Measurements from ENCODE around the gene PILRB. TPM values are rescaled to one million over a fixed set of nuclear protein-coding genes. Genes with fewer than 3 reads are reported as not detected.

Gene PILRB
- total RNA-seq, 2 donors from 2014 or later = 11.6 to 12.5 TPM

GRCh38 chr7:100397315-100398081, 39.6 kb downstream of the PILRB start:
- no peak for DNase-seq
- intact Hi-C loops (cut with DNase I) = no loop called here

GRCh38 chr7:100398239-100398638, 40.3 kb downstream of the PILRB start:
- intact Hi-C loops (cut with DNase I) = no loop called here
- DNase-seq (no peak), ATAC-seq (no peak)

More at GRCh38 chr7:100397315-100398081, 39.6 kb downstream of the PILRB start:
- peak in 1 of 2 donors; percentile 13 for ATAC-seq

GRCh38 chr7:100400041-100400440, 42.1 kb downstream of the PILRB start:
- ATAC-seq = no peak
- intact Hi-C loops (cut with DNase I) = loop anchor here in 1 of 2 donors (10.0 kb wide), 1 partner anchor 205 kb away; no protein-coding TSS in a partner anchor
- no peak for DNase-seq

- no peak for ATAC-seq
- intact Hi-C loops (cut with DNase I) = loop anchor here in 1 of 2 donors (10.0 kb wide), 1 partner anchor 206 kb away; no protein-coding TSS in a partner anchor
- DNase-seq = no peak
Observed at GRCh38 chr7:100400656-100401055, 42.7 kb downstream of the PILRB start.

DNA sequence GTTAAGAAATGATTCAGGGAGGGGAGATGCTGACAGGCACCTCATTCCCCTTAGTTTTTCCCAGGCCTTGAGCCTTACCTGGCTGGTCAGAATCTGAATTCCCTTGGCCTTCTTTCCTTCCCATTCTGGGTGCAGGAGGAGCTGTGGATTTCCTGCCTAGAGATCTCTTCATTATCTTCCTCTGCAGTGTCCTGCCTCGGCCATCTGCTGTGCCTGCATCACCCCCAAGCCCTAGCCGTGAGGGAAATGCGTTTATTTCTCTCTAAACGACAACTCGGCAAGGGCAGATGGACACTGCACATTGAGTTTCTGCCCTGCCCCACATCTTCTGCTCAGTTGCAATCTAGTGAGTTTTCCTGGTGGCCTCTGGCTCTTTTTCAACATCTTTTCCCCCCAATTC, 43.9 kb downstream of the PILRB start:
- no peak for DNase-seq
- intact Hi-C loops (cut with DNase I) = loop anchor here in 1 of 2 donors (10.0 kb wide), 1 partner anchor 207 kb away; no protein-coding TSS in a partner anchor
- no peak for ATAC-seq

GRCh38 chr7:100402241-100402640, 44.3 kb downstream of the PILRB start:
- DNase-seq (no peak), ATAC-seq (no peak)
- intact Hi-C loops (cut with DNase I) = loop anchor here in 1 of 2 donors (10.0 kb wide), 1 partner anchor 207 kb away; no protein-coding TSS in a partner anchor

DNA sequence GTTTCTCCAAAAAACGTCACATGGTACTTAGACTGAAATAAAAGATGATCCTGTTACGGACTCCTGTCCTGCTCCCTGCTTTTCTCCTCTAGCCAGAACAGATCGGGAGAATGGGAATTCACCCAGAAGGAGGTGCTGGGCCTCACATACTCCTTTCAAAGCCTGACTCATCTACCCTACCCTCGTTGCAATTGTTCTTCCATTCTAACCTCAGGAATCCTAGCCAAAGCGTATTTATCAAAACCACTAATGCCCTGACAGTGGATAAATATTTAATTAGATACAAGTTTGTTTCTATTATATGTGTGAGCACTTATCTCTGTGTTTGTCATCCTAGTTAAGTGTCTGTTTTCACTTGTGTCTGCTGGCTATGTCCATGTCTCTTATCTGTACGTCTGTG, 48.9 kb downstream of the PILRB start:
- DNase-seq (no peak), ATAC-seq (no peak)
- intact Hi-C loops (cut with DNase I) = loop anchor here in 1 of 2 donors (10.0 kb wide), 1 partner anchor 212 kb away; no protein-coding TSS in a partner anchor

DNA sequence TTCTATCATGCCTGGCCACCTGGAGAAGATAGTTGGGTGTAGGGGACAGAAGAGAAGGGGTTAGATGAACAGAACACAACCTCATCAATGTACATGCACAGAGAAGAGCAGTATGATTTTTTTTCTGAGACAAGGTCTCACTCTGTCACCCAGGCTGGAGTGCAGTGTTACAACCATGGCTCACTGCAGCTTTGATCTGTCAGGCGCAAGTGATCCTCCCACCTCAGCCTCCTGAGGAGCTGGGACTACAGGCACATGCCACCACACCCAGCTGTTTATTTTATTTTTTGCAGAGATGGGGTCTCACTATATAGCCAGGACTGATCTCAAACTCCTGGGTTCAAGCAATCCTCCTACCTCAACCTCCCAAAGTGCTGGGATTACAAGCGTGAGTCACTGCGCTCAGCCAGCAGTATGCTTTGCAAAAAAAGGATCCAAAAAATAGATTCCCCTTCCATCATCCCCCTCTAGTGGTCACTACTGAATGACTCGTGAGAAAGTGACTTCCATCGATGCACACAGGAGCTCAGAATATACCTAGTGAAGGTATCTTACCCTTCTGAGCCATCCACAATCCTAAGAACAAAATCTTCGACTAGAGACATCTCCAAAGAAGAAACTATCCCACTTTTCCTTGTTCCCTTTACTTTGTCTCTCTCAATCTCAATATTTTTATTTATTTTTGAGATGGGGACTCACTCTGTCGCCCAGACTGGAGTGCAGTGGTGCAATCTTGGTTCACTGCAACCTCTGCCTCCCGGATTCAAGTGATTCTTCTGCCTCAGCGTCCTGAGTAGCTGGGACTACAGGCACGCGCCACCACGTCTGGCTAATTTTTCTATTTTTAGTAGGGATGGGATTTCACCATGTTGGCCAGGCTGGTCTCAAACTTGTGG, 49.6 kb downstream of the PILRB start:
- DNase-seq (no peak), ATAC-seq (peak; percentile 70 to 84)
- intact Hi-C loops (cut with DNase I) = loop anchor here in 1 of 2 donors (10.0 kb wide), 1 partner anchor 213 kb away; no protein-coding TSS in a partner anchor

GRCh38 chr7:100411101-100411500, 53.2 kb downstream of the PILRB start:
- ATAC-seq = no peak
- DNase-seq = no peak
- intact Hi-C loops (cut with DNase I) = no loop called here

DNA sequence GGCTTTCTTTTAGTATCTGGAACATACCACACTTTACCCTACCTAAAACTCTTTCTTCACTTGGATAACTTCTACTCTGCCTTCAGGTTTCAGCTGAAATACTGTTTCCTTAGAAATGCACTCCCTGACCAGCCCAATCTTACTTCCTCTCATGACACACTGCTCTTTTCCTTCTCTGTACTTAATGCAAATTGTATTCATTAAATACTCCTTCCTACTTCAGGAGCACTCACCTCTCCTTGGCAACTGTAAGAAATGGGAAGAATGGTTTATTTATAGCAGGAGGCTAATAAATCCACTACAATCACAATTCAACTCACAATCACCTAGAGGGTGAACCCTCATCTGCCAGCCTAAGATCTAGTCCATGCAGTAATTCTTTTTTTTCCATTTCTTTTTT, 55.4 kb downstream of the PILRB start:
- DNase-seq (no peak), ATAC-seq (no peak)
- intact Hi-C loops (cut with DNase I) = no loop called here

DNA sequence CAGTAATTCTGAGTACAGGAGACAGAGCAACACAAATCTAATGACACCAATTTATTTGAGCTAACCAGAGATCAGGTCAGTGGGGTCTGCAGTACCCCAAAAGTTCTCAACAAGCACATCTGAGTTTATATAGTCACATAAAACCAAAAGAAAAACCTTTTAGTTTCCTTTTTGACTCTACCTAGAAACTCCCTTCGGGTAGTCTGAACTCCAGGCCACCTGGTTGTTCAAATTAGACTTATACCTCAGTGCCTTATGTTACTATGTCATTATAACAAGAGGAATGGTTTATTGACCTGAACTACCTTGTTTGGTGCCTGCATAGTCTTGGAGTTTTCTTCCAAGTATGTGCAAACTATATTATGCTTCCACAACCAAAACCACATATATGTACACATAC, 56.0 kb downstream of the PILRB start:
- DNase-seq = no peak
- intact Hi-C loops (cut with DNase I) = no loop called here
- ATAC-seq = no peak

- intact Hi-C loops (cut with DNase I) = no loop called here
- ATAC-seq = no peak
Observed at GRCh38 chr7:100415448-100415847, 57.5 kb downstream of the PILRB start.

More at GRCh38 chr7:100415448-100415847, 57.5 kb downstream of the PILRB start:
- DNase-seq = no peak

Other genes with a start within 250 kb of the PILRB start
- 10 to 100 TPM; 29.1 to 30.6 TPM for gene TAF6, start 238.8 kb upstream of the PILRB start, total RNA-seq
- gene CNPY4, start 238.5 kb upstream of the PILRB start, total RNA-seq = 10 to 100 TPM in 1 of 2 donors, 1 to 10 TPM in 1; 9.0 to 13.3 TPM
- 1 to 10 TPM; 2.7 TPM for gene MBLAC1, start 231.2 kb upstream of the PILRB start, total RNA-seq
- gene LAMTOR4, start 209.2 kb upstream of the PILRB start, total RNA-seq = 100 to 1,000 TPM; 104 to 113 TPM
- 10 to 100 TPM in 1 of 2 donors, 1 to 10 TPM in 1; 8.3 to 12.2 TPM for gene TRAPPC14, start 199.4 kb upstream of the PILRB start, total RNA-seq
- 1 to 10 TPM; 2.2 to 3.4 TPM for gene GAL3ST4, start 189.5 kb upstream of the PILRB start, total RNA-seq
- gene GPC2, start 180.7 kb upstream of the PILRB start, total RNA-seq = under 1 TPM; 0.58 to 0.85 TPM
- gene STAG3, start 180.2 kb upstream of the PILRB start, total RNA-seq = under 1 TPM in 1 of 2 donors, not detected in 1; 0.68 TPM
- gene PVRIG, start 138.2 kb upstream of the PILRB start, total RNA-seq = under 1 TPM in 1 of 2 donors, not detected in 1; 0.94 TPM
- gene SPDYE3, start 50.4 kb upstream of the PILRB start, total RNA-seq = not detected
- 1 to 10 TPM; 3.7 to 6.5 TPM for gene PILRA, start 15.4 kb downstream of the PILRB start, total RNA-seq
- gene ZCWPW1, start 70.6 kb downstream of the PILRB start, total RNA-seq = 1 to 10 TPM; 3.6 to 4.9 TPM
- gene MEPCE, start 71.7 kb downstream of the PILRB start, total RNA-seq = 10 to 100 TPM; 20.9 to 23.9 TPM
- gene PPP1R35, start 78.4 kb downstream of the PILRB start, total RNA-seq = 10 to 100 TPM; 15.5 to 19.8 TPM
- under 1 TPM; 0.38 to 0.73 TPM for gene SPACDR, start 106.1 kb downstream of the PILRB start, total RNA-seq
- 10 to 100 TPM; 31.3 to 36.2 TPM for gene TSC22D4, start 121.1 kb downstream of the PILRB start, total RNA-seq
- under 1 TPM; 0.59 to 0.97 TPM for gene NYAP1, start 125.8 kb downstream of the PILRB start, total RNA-seq
- 10 to 100 TPM; 21.0 to 24.3 TPM for gene AGFG2, start 181.1 kb downstream of the PILRB start, total RNA-seq
- 1 to 10 TPM in 1 of 2 donors, under 1 TPM in 1; 0.58 to 1.5 TPM for gene SAP25, start 215.8 kb downstream of the PILRB start, total RNA-seq
- gene LRCH4, start 228.0 kb downstream of the PILRB start, total RNA-seq = 10 to 100 TPM; 28.2 to 32.6 TPM
- gene FBXO24, start 228.2 kb downstream of the PILRB start, total RNA-seq = under 1 TPM; 0.31 to 0.62 TPM
- 10 to 100 TPM; 51.8 to 96.5 TPM for gene PCOLCE, start 244.2 kb downstream of the PILRB start, total RNA-seq